Stomach (tissue), 4 donors: Measurements from ENCODE around the gene BTBD9.

ENCODE experiments used
- CTCF ChIP-seq, 7 experiments: fragments of 450-650 bp in 4 of 7; fragments of 200-600 bp in 3 of 7; sonication (generic) in 3 of 7; IDR thresholded peaks; one replicate each; pipeline ENCODE4 v1.5.1; 2016 to 2019; ENCODE audit warnings: antibody characterized with exemption in 7 of 7, control low read depth in 2 of 7, mild to moderate bottlenecking in 1 of 7
- EP300 ChIP-seq: sonication (generic); formaldehyde crosslinking; IDR thresholded peaks from one replicate; pipeline ENCODE4 v1.6.1; 2017; ENCODE audit warnings: antibody characterized with exemption
- POLR2A ChIP-seq, 4 donors: fragments of 450-650 bp; IDR thresholded peaks; one replicate each; pipeline ENCODE4 v1.6.1; 2016; ENCODE audit warnings: antibody characterized with exemption in 4 of 4, control low read depth in 2 of 4, mild to moderate bottlenecking in 1 of 4, moderate library complexity in 1 of 4
- POLR2AphosphoS5 ChIP-seq, 3 donors: sonication (generic); formaldehyde crosslinking; IDR thresholded peaks; one replicate each; pipeline ENCODE4 v1.6.1; 2016; ENCODE audit warnings: antibody characterized with exemption in 3 of 3

- TF ChIP-seq POLR2A (IDR thresholded peaks at IDR 0.05) (no peak), EP300 (no peak), CTCF (IDR thresholded peaks at IDR 0.05) (no peak), POLR2AphosphoS5 (IDR thresholded peaks at IDR 0.05) (no peak)
Observed at GRCh38 chr6:38148606-38149005, 491.1 kb downstream of the BTBD9 start.
